Epidermal melanocyte (primary cell): ENCODE data around the gene CCDC7.
A peak's percentile ranks its signal among the peaks of the same experiment; 100 is the strongest.
"Not testable (repeated sequence)": the region's sequence is repeated elsewhere in the genome, so short reads cannot be mapped to it uniquely, and the experiment has no call there.

Source experiments
- DNase-seq: peaks from one replicate; pipeline ENCODE4 v3.0.0; 2011; ENCODE audit warnings: low spot score; ENCODE audit not compliant: insufficient read length

Gene CCDC7

GRCh38 chr10:32562695-32563094 lies 116.8 kb downstream of the CCDC7 start:
- not testable (repeated sequence) for DNase-seq

DNA sequence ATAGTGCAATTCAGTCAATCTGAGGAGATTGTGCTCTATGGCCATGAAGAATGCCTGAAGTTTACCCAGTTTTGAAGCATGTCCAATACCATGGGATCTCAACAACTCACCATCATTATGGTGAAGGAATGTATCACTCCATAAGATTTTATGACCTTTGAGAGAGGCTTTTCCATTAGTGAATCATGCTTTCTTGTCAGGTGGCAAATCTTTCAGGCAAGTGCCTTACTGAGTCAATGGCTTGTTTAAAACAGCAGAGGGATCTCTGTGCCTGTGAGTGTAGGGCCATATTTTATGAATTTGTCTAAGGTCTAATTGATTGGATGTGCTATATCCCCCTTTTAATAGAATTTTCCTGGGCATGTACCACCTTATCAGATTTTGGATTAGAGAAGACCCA lies 131.5 kb downstream of the CCDC7 start:
- no peak for DNase-seq

DNA sequence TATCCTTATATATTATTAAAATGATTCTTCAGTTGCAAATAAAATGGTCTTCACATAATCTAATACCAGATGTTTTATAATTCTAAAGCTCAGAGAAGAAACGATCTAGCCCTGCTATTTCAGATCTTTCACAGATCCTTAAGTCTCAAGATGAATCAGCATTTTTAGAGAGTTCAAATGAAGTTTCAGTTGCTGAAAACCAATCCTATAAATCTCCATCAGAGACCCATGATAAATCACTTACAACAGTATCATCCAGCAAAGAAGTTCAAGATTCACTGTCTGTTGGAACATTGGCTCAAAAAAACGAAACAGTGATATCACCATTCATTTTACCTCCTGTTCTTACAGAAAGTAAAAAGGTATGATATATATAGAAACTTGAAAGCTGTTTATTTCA lies 137.0 kb downstream of the CCDC7 start:
- DNase-seq = no peak

GRCh38 chr10:32598022-32598421 lies 152.1 kb downstream of the CCDC7 start:
- DNase-seq = not testable (repeated sequence)

- no peak for DNase-seq
Measured at GRCh38 chr10:32600317-32600716, 154.4 kb downstream of the CCDC7 start.

DNA sequence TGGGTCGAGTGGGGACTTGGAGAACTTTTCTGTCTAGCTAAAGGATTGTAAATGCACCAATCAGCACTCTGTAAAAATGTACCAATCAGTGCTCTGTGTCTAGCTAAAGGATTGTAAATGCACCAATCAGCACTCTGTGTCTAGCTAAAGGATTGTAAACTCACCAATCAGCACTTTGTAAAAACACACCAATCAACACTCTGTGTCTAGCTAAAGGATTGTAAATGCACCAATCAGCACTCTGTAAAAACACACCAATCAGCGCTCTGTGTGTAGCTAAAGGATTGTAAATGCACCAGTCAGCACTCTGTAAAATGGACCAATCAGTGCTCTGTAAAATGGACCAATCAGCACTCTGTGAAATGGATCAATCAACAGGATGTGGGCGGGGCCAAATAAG lies 155.6 kb downstream of the CCDC7 start:
- DNase-seq = not testable (repeated sequence)

GRCh38 chr10:32605787-32606186 lies 159.8 kb downstream of the CCDC7 start:
- no peak for DNase-seq

GRCh38 chr10:32610543-32610942 lies 164.6 kb downstream of the CCDC7 start:
- DNase-seq = not testable (repeated sequence)

GRCh38 chr10:32616438-32616837 lies 170.5 kb downstream of the CCDC7 start:
- DNase-seq = no peak

DNA sequence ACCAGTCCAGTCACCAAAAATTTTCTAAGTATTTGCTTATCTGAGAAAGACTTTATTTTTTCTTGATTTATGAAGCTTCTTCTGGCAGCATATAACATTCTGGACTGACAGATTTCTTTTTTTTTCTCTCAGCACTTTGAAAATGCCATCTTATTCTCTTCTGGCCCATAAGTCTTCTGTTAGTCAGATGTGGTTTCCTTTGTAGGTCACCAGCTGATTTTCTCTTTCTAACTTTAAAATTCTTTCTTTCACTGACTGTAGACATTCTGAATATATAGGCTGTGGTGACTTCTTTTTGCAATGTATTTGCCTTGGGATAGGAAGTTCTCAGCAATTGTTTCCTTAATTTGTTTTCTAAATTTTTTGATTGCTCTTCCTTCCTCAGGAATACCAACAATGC lies 172.5 kb downstream of the CCDC7 start:
- no peak for DNase-seq

DNA sequence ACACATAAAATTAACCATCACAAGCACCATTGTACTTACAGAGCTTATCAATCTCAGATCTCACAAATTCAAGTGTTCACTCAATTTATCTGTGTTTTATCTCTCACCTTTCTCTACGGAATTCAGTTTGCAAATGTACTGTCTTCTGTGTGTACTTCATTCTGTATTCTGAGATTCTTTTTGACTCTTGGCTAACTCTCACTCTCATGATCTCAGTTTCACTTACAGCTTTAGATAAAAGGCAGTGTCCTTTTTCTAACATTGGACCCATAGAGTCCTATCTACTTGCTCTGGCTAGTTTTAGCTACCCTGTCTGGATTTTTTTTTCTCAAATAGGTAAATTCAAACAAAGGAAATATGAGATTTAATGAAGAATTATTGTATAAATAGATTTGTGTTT lies 176.0 kb downstream of the CCDC7 start:
- DNase-seq = no peak

DNA sequence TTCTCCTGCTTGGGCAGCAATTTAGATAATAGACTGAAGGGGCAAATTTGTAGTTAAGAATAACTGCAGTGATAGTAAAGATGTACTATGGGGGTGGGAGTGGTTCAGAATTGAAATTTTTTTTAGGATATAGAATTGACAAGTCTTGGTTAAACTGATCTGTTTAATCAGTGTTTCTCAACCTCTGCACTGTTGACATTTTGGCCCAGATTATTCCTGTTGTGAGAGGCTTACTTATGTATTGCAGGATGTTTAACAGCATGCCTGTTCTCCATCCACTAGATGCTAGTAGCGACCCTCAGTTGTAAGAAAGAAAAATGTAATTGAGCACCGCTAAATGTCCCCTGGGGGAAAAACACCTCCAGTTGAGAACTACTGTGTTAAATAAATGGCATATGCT lies 176.5 kb downstream of the CCDC7 start:
- no peak for DNase-seq

- DNase-seq = no peak
Measured at GRCh38 chr10:32627183-32627582, 181.2 kb downstream of the CCDC7 start.

DNA sequence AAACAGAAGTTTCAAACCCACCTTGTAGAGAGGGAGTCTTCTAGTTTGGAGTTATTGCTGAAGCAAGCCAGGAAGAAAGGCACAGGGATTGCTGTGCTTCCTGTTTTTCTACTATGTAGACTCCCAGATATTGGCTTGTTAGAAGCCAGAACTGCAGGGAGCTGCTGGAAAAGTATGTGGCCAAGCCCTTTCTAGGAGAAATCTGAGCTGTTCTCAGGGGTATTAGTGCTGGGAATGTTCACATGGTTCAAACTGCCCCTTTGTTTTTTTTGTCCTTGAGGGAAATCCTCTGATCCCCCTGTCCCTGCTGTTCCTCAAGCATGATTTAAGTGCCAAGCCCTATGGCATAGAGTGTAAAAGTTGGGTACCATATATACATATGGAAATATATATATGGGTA lies 184.0 kb downstream of the CCDC7 start:
- no peak for DNase-seq

DNA sequence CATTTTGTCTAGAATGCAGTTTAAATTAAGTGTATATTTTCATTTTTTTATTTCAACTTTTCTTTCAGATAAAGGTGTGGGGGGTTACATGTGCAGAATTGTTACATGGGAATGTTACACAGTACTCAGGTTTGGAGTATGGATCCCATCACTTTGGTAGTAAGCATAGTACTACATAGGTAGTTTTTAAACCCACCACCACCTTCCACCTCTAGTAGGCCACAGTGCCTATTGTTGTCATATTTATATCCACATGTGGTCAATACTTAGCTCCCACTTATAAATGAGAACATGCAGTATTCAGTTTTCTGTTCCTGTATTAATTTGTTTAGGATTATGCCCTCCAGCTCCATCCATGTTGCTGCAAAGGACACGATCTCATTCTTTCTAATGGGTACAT lies 200.6 kb downstream of the CCDC7 start:
- no peak for DNase-seq

DNA sequence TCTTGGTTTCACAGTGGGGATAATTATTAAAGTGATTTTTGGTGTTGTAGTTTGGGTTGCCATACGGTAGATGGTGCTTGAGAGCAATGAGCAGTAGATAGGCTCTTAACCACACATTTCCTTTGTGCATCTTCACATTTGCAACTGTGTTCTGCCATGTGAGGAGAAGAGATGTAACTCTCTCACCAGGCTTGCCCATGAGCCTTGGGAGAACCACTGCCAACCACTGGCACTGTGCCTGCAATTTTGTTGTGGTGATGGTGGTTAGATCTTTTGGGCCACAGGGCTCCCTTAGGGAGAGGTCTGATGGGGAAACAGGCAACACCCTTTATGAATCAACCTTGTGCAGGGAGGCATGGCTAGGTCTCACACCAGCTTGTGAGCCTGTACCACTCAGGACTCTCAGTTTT lies 204.3 kb downstream of the CCDC7 start:
- no peak for DNase-seq

DNA sequence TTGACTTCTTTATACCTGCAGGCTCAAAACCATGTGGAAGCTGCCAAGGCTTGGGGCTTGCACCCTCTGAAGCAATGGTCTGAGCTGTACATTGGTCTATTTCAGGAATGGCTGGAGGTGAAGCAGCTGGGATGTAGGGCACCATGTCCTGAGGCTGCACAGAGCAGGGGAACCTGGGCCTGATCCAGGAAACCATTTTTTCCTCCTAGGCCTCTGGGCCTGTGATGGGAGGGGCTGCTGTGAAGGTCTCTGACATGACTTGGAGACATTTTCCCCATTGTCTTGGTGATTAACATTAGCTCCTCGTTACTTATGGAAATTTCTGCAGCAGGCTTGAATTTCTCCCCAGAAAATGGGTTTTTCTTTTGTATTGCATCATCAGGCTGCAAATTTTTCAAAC lies 211.5 kb downstream of the CCDC7 start:
- DNase-seq = not testable (repeated sequence)

DNA sequence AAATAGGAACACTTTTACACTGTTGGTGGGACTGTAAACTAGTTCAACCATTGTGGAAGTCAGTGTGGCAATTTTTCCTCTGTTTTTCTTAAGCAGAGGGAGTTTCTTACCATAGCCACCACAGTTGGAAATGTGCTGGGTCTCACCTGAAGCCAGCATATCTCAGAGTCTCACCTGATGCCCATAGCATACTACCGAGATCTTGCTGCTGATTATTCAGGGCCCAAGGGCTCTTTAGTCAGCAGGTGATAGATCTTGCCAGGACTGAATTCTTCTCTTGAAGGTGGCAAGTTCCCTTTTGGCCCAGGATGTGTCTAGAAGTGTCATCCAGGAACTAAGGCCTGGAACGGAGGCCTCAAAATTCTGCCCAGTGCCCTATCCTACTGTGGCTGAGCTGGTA lies 215.4 kb downstream of the CCDC7 start:
- no peak for DNase-seq

DNA sequence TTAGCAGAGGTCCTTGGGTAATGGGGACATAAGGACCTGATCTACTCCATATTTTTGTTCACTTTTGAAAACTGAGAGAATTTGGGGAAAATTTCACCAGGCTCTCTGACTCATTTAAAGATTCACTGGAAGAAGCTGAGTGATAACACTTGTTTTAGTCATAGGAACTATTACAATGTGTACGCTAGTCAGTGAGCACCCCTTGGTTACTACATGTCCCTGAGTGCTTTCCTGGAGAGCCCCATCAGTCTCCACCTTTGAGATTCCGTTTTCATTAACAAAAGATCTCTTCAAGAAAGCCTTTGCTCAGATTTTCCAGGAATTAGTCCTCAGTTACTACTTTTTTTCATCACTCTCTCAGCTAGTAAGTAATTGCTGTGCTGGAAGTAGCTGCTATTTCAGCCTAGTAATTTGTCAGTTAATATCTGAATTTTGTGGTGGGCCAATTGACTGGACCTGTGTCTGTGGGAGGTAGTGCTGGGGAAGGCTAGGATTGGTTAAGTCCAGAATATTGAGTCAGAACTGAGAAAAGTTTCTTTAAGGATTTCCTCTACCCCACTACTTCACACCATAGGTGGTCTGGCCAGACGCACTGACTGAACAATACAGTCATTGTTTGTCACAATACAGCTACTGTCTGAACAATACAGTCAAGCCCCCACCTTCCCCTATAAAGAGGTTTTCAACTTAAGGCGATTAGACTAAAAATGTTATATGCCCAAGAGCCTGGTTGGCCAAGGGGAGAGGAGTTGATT lies 235.0 kb downstream of the CCDC7 start:
- no peak for DNase-seq

DNA sequence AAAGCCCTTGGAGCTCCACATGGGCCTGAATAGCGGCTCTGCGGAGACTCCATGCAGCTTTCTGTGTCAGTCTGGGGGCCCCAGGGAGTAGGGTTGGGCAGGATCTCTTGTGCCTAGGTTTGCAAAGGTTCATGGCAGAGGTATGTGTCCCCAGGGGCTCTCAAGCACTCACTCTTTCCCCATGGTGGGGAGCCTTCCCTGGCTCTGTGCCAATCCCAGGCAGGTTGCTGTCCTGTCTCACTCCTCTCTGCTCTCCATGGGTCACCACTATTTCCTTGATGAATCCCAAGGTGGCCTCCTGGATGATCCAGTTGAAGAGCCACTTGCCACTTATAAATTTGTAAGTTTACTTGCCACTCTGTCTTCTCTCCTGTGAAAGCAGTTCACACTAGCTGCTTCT lies 238.4 kb downstream of the CCDC7 start:
- no peak for DNase-seq

DNA sequence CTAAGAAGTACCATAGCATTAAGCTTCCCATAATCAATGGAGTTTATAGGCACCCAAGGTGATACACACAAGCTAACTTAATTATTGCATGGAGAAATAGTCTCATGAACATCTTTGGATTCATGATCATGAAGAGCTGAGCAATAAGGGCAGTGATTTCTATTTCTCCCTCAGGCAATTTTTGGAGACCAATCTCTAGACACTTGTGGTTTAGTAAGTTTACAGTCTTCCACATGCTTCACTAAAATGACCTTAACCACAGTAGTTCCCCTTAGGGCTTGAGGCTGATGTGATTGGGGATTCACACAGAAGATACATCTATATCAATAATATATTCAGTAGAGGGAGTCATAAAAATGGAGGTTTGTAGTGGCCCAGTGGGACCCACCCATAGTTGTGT lies 241.2 kb downstream of the CCDC7 start:
- DNase-seq = no peak

- DNase-seq = no peak
Measured at GRCh38 chr10:32687546-32687945, 241.6 kb downstream of the CCDC7 start.

- peak; percentile 64 for DNase-seq
Measured at GRCh38 chr10:32692174-32692573, 246.2 kb downstream of the CCDC7 start.
